H1 (cell line): ENCODE data around the gene MAP3K3. TPM values are rescaled to one million over a fixed set of nuclear protein-coding genes. Genes with fewer than 3 reads are reported as not detected.

Experiments
- CTCF ChIA-PET: fragments of 300-600 bp; sonication (Branson Sonifier 250); formaldehyde crosslinking; loops from one replicate; lab custom pipeline; 2021; ENCODE audit not compliant: partially characterized antibody; lab: Charles Lee
- POLR2A ChIA-PET: fragments of 300-600 bp; sonication (Branson Sonifier 250); formaldehyde crosslinking; loops from one replicate; lab custom pipeline; 2021; ENCODE audit warnings: inconsistent platforms; ENCODE audit not compliant: partially characterized antibody; lab: Charles Lee
- DNase-seq, 2 experiments: peaks; one replicate each; pipeline versions ENCODE4 v3.0.0 to v3.0.0-alpha.2; 2010 to 2022; ENCODE audit warnings: low spot score in 2 of 2, low read depth in 1 of 2, mixed read lengths in 1 of 2
- FAIRE-seq: peaks from 2 replicates; lab custom pipeline; 2011; peaks lifted over from hg19 to GRCh38; lab: Jason Lieb, UNC
- H2AFZ ChIP-seq: 2 replicates; pipeline ENCODE4 v1.8.1; 2012; ENCODE audit warnings: low read length, inconsistent platforms
- H2AK5ac ChIP-seq: 2 replicates; pipeline ENCODE4 v1.6.1; 2013; ENCODE audit warnings: low read depth, low read length
- H2BK120ac ChIP-seq: replicated peaks from 2 replicates; pipeline ENCODE3; 2013; ENCODE audit warnings: low read depth, low read length, inconsistent platforms
- H2BK12ac ChIP-seq: 2 replicates; pipeline ENCODE4 v1.6.1; 2013; ENCODE audit warnings: low read depth, low read length
- H2BK15ac ChIP-seq: 2 replicates; pipeline ENCODE4 v1.6.1; 2013; ENCODE audit warnings: low read length
- H2BK20ac ChIP-seq: 2 replicates; pipeline ENCODE4 v1.6.1; 2013; ENCODE audit warnings: low read length
- H2BK5ac ChIP-seq: 2 replicates; pipeline ENCODE4 v1.6.1; 2013; ENCODE audit warnings: low read depth, low read length
- H3K14ac ChIP-seq: 2 replicates; pipeline ENCODE4 v1.6.1; 2013; ENCODE audit warnings: inconsistent platforms; ENCODE audit not compliant: insufficient read length
- H3K18ac ChIP-seq: 2 replicates; pipeline ENCODE4 v1.6.1; 2013; ENCODE audit warnings: low read length; ENCODE audit errors: extremely low read depth
- H3K23ac ChIP-seq: 2 replicates; pipeline ENCODE4 v1.6.1; 2013; ENCODE audit warnings: inconsistent platforms; ENCODE audit not compliant: insufficient read length
- H3K23me2 ChIP-seq: 2 replicates; pipeline ENCODE4 v1.6.1; 2013; ENCODE audit warnings: low read depth, low read length
- H3K27ac ChIP-seq: 2 replicates; pipeline ENCODE4 v1.6.1; 2011; ENCODE audit warnings: low read depth, low read length, inconsistent platforms
- H3K27me3 ChIP-seq, 4 experiments: replicated peaks in 1 of 4; 1 replicate in 1 of 4; 2 replicates in 3 of 4; pipeline versions ENCODE4 v1.6.1 to v1.8.1; 2011 to 2013; ENCODE audit warnings: low read length in 3 of 4, mild to moderate bottlenecking in 3 of 4, inconsistent platforms in 2 of 4, mixed read lengths in 2 of 4, moderate library complexity in 1 of 4; ENCODE audit not compliant: control insufficient read depth in 3 of 4, insufficient read depth in 3 of 4; ENCODE audit errors: extremely low read depth in 1 of 4
- H3K36me3 ChIP-seq, 4 experiments: 2 replicates each; pipeline versions ENCODE4 v1.6.1 to v1.8.1; 2011 to 2013; ENCODE audit warnings: mild to moderate bottlenecking in 4 of 4, low read length in 3 of 4, moderate library complexity in 2 of 4, control low read depth in 1 of 4, inconsistent platforms in 1 of 4; ENCODE audit not compliant: insufficient read depth in 4 of 4, control insufficient read depth in 2 of 4
- H3K4ac ChIP-seq: replicated peaks from 2 replicates; pipeline ENCODE3; 2013; ENCODE audit warnings: low read length, low read depth, mixed read lengths, inconsistent platforms; ENCODE audit not compliant: insufficient read length
- H3K4me1 ChIP-seq, 4 experiments: replicated peaks in 1 of 4; 1 replicate in 1 of 4; 2 replicates in 3 of 4; pipeline versions ENCODE4 v1.6.1 to v1.8.1; 2011 to 2013; ENCODE audit warnings: low read length in 3 of 4, inconsistent platforms in 2 of 4, mixed read lengths in 1 of 4; ENCODE audit not compliant: insufficient read depth in 4 of 4, control insufficient read depth in 3 of 4
- H3K4me2 ChIP-seq, 2 experiments: 2 replicates each; pipeline versions ENCODE4 v1.6.1 to v1.8.1; 2011 to 2013; ENCODE audit warnings: low read depth in 2 of 2, low read length in 2 of 2, control low read depth in 1 of 2, inconsistent platforms in 1 of 2, mild to moderate bottlenecking in 1 of 2; ENCODE audit not compliant: insufficient read depth in 1 of 2
- H3K4me3 ChIP-seq, 4 experiments: fragments of 200-600, 300-600 bp in 1 of 4; sonication (generic), shearing (Covaris generic), sonication (Bioruptor Twin) in 1 of 4; 2 replicates each; pipeline versions ENCODE4 v1.5.1 to v1.8.1; 2011 to 2016; ENCODE audit warnings: low read length in 4 of 4, low read depth in 3 of 4, control low read depth in 2 of 4, inconsistent platforms in 2 of 4, mild to moderate bottlenecking in 2 of 4, mixed read lengths in 1 of 4, moderate library complexity in 1 of 4; ENCODE audit not compliant: insufficient read depth in 2 of 4; ENCODE audit errors: extremely low read depth in 1 of 4
- H3K56ac ChIP-seq: replicated peaks from 2 replicates; pipeline ENCODE3; 2013; ENCODE audit warnings: low read depth, mild to moderate bottlenecking, mixed read lengths, low read length, inconsistent platforms; ENCODE audit not compliant: insufficient read length
- H3K79me1 ChIP-seq: 2 replicates; pipeline ENCODE4 v1.6.1; 2013; ENCODE audit warnings: low read depth, low read length, control low read depth
- H3K79me2 ChIP-seq, 2 experiments: 2 replicates each; pipeline versions ENCODE4 v1.6.1 to v1.8.1; 2012 to 2013; ENCODE audit warnings: low read length in 2 of 2, mild to moderate bottlenecking in 2 of 2, inconsistent platforms in 1 of 2; ENCODE audit not compliant: insufficient read depth in 2 of 2, control insufficient read depth in 1 of 2
- H3K9ac ChIP-seq, 4 experiments: replicated peaks in 1 of 4; 1 replicate in 1 of 4; 2 replicates in 3 of 4; pipeline versions ENCODE4 v1.6.1 to v1.8.1; 2011 to 2013; ENCODE audit warnings: low read depth in 3 of 4, low read length in 3 of 4, control low read depth in 2 of 4, mild to moderate bottlenecking in 2 of 4, moderate library complexity in 2 of 4, inconsistent platforms in 1 of 4; ENCODE audit errors: extremely low read depth in 1 of 4
- H3K9me3 ChIP-seq, 2 experiments: 2 replicates each; pipeline versions ENCODE4 v1.6.1 to v1.8.1; 2012 to 2013; ENCODE audit warnings: mild to moderate bottlenecking in 2 of 2, moderate library complexity in 2 of 2, control low read depth in 1 of 2, inconsistent platforms in 1 of 2, low read depth in 1 of 2, low read length in 1 of 2, mixed read lengths in 1 of 2; ENCODE audit not compliant: insufficient read depth in 2 of 2
- H4K20me1 ChIP-seq, 2 experiments: replicated peaks in 1 of 2; 2 replicates each; pipeline versions ENCODE3 to v1.8.1; 2011 to 2013; ENCODE audit warnings: inconsistent platforms in 2 of 2, low read length in 2 of 2, mild to moderate bottlenecking in 1 of 2; ENCODE audit not compliant: insufficient read depth in 2 of 2, control insufficient read depth in 1 of 2
- H4K5ac ChIP-seq: 2 replicates; pipeline ENCODE4 v1.6.1; 2013; ENCODE audit warnings: low read length, low read depth, mixed read lengths, inconsistent platforms; ENCODE audit not compliant: insufficient read length
- H4K8ac ChIP-seq: 2 replicates; pipeline ENCODE4 v1.8.0; 2013; ENCODE audit warnings: mild to moderate bottlenecking, moderate library complexity, low read length, inconsistent platforms; ENCODE audit not compliant: insufficient read depth; ENCODE audit errors: extremely low read depth
- H4K91ac ChIP-seq: replicated peaks from 2 replicates; pipeline ENCODE3; 2013; ENCODE audit warnings: low read length, mixed read lengths, inconsistent platforms; ENCODE audit not compliant: insufficient read length
- BACH1 ChIP-seq: IDR thresholded peaks from 2 replicates; pipeline ENCODE4 v1.6.1; 2012; ENCODE audit warnings: low read length, improper control_type of control experiment
- MAFK ChIP-seq: IDR thresholded peaks from 2 replicates; pipeline ENCODE4 v1.6.1; 2012; ENCODE audit warnings: low read depth, mild to moderate bottlenecking, improper control_type of control experiment, low read length
- WGBS, 2 experiments: shearing (Covaris generic) in 1 of 2; methylation state at CpG; one replicate each; pipeline versions ENCODE4 v1.1.6 to v1.1.7; 2013 to 2015; ENCODE audit warnings: low lambda C conversion rate in 2 of 2, mixed read lengths in 2 of 2, inconsistent platforms in 1 of 2, low coverage in 1 of 2, missing lambda C conversion rate in 1 of 2; ENCODE audit not compliant: insufficient replicate concordance in 2 of 2, insufficient coverage in 1 of 2, insufficient read length in 1 of 2; ENCODE audit errors: extremely low coverage in 1 of 2, missing lambda C conversion rate in 1 of 2; 5-methylcytosine and 5-hydroxymethylcytosine counted together
- polyA plus RNA-seq, 7 experiments: library from polyadenylated mRNA; depleted of rRNA in 3 of 7; stranded (reverse) in 5 of 7; unstranded in 2 of 7; fragments of >200 nt in 5 of 7; fragments of 200-250 nt in 2 of 7; gene quantifications; 1 replicate in 5 of 7; 2 replicates in 1 of 7; 4 replicates in 1 of 7; pipeline versions ENCODE4 v1.2.1 to v1.2.3, GENCODE V29; 2011 to 2013; ENCODE audit warnings: missing spikeins in 2 of 7, mixed read lengths in 2 of 7
- total RNA-seq: library from RNA; stranded (reverse); fragmentation: NEBNext Ultra II Directional; extraction: Animal tissue kit (Norgen Biotek cat#: 25700); gene quantifications from 2 replicates; pipeline ENCODE4 v1.2.1, GENCODE V29; 2021

Gene MAP3K3
- total and polyA plus RNA-seq, 2 of the 8 experiments (the other 6 are each of a cell fraction or from before 2014, with no cell fraction given) = 10.3 to 21.0 TPM

DNA sequence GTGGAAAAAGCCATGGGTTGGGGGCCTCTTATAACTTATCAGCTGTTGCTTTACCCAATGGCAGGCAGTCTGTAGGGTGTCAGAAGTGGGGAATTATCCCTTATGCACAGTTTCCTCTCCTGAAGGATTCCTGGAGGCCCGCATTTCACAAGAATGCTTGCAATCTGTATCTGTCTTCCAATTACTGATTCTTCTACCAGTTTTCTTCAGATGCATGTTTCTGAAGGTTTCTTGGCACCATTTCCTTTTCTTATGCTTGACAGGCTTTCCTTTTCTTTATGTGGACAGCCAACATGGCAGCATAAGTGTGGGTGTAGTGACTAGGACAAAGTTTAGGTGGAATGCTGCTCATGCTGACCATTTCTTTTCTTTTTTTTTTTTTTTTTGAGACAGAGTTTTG, 36.1 kb downstream of the MAP3K3 start:
- POLR2A ChIA-PET = no interaction called here
- CTCF ChIA-PET = interaction anchor here (1.0 kb wide), 1 partner anchor 223 kb away, joined by 3 read pairs; no protein-coding TSS in a partner anchor
- Histone ChIP-seq H4K8ac (no peak overlapping the region), H4K91ac (no peak overlapping the region), H3K4me3 (no peak overlapping the region), H2BK20ac (no peak overlapping the region), H3K79me2 (no peaks in the 10 kb centered on the region), H3K4me1 (no peaks in the 10 kb centered on the region), H3K27me3 (no peaks in the 10 kb centered on the region), H3K23ac (no peak overlapping the region), H3K9ac (no peak overlapping the region), H2BK120ac (no peak overlapping the region), H2AFZ (no peak overlapping the region), H3K14ac (no peak overlapping the region), H3K36me3 (peaks cover 0 to 7% (median 2%) of the 10 kb centered on the region in 4 experiments; a peak in 2 of 8 replicates), H3K18ac (no peak overlapping the region)
- FAIRE-seq = no peak
- no peak for DNase-seq
- TF ChIP-seq BACH1 = no peak
- no peak for TF ChIP-seq MAFK
- TF ChIP-seq, all 59 proteins: peak for 0
- Histone ChIP-seq H3K9me3 (no peaks in the 10 kb centered on the region), H3K27ac (no peak overlapping the region), H3K4me2 (no peak overlapping the region), H2BK15ac (no peak overlapping the region), H3K56ac (no peak overlapping the region), H2BK5ac (no peak overlapping the region), H3K23me2 (no peaks in the 10 kb centered on the region), H3K4ac (no peak overlapping the region), H4K20me1 (peaks cover 0 to 2% of the 10 kb centered on the region in 2 experiments), H2AK5ac (no peak overlapping the region), H4K5ac (no peak overlapping the region), H3K79me1 (no peaks in the 10 kb centered on the region), H2BK12ac (no peak overlapping the region)
- WGBS, 2 experiments = 0% methylated on average over 1 of the region's 1 CpG; no CpG with 5 or more reads in 1 of the 2 experiments
